Activated T-cell treated with anti-CD3 and anti-CD28 coated beads for 4 hours (primary cell): ENCODE results near the gene CDK11A.

Source experiments
- DNase-seq: peaks from one replicate; pipeline ENCODE4 v3.0.0-alpha.2; 2020

Gene CDK11A

GRCh38 chr1:1724035-1724864, at the start of gene CDK11A:
Gene CDK11A, minus strand, starts transcription at chr1:1724357. Its CDS starts 1,539 bp downstream, at chr1:1722818.
- peak; percentile 98 for DNase-seq

- no peak for DNase-seq
Observed at GRCh38 chr1:1773874-1774273, 49.7 kb upstream of the CDK11A start.

GRCh38 chr1:1771096-1771495, 46.9 kb upstream of the CDK11A start:
- DNase-seq: no peak

GRCh38 chr1:1770102-1770501, 45.9 kb upstream of the CDK11A start:
- DNase-seq: no peak

- no peak for DNase-seq
Observed at GRCh38 chr1:1768249-1768992, 44.3 kb upstream of the CDK11A start.

GRCh38 chr1:1764876-1765470, 40.8 kb upstream of the CDK11A start:
- DNase-seq: no peak

GRCh38 chr1:1763657-1764621, 39.8 kb upstream of the CDK11A start:
- DNase-seq: no peak

- DNase-seq: no peak
Observed at GRCh38 chr1:1761504-1762376, 37.6 kb upstream of the CDK11A start.

GRCh38 chr1:1760715-1761114, 36.6 kb upstream of the CDK11A start:
- no peak for DNase-seq

GRCh38 chr1:1760345-1760650, 36.1 kb upstream of the CDK11A start:
- no peak for DNase-seq

- DNase-seq: no peak
Observed at GRCh38 chr1:1759456-1760344, 35.5 kb upstream of the CDK11A start.

- no peak for DNase-seq
Observed at GRCh38 chr1:1758692-1759455, 34.7 kb upstream of the CDK11A start.

- no peak for DNase-seq
Observed at GRCh38 chr1:1758059-1758621, 34.0 kb upstream of the CDK11A start.

- no peak for DNase-seq
Observed at GRCh38 chr1:1757422-1758058, 33.4 kb upstream of the CDK11A start.

GRCh38 chr1:1756661-1757421, 32.7 kb upstream of the CDK11A start:
- DNase-seq: no peak

GRCh38 chr1:1755852-1756251, 31.7 kb upstream of the CDK11A start:
- DNase-seq: no peak

- DNase-seq: no peak
Observed at GRCh38 chr1:1755426-1755825, 31.3 kb upstream of the CDK11A start.
